Measurements from ENCODE around the gene ATAD2B.
"Not testable (repeated sequence)": the region's sequence is repeated elsewhere in the genome, so short reads cannot be mapped to it uniquely, and the experiment has no call there.

Gene ATAD2B

GRCh38 chr2:23952558-23952957, 25.6 kb upstream of the ATAD2B start:
- H4K8ac ChIP-seq (ENCODE audit: low read depth, low read length); H3K4me2 ChIP-seq (ENCODE audit: low read length): not testable (repeated sequence)

GRCh38 chr2:23947350-23947749, 20.4 kb upstream of the ATAD2B start:
- no peak overlapping the region for H4K12ac ChIP-seq (ENCODE audit: low read depth, low read length)
- no peak overlapping the region for H4K8ac ChIP-seq (ENCODE audit: low read depth, low read length)
- H3K79me1 ChIP-seq (ENCODE audit: low read length) = no peaks in the 10 kb centered on the region
- H3K79me2 ChIP-seq (ENCODE audit: control insufficient read depth, insufficient read depth, low read length, poor library complexity) = no peaks in the 10 kb centered on the region
- H3K36me3 ChIP-seq (ENCODE audit: control insufficient read depth in 1 of 2, insufficient read depth in 2 of 2, low read length in 2 of 2) = peaks cover 2 to 7% of the 10 kb centered on the region in 2 experiments
- H2BK5ac ChIP-seq (ENCODE audit: low read depth, low read length, poor library complexity) = no peak overlapping the region
- no peak overlapping the region for H3K4me3 ChIP-seq (ENCODE audit: low read depth, low read length)
- no peaks in the 10 kb centered on the region for H3K9me3 ChIP-seq (ENCODE audit: insufficient read depth, low read depth, low read length)
- H2AFZ ChIP-seq (ENCODE audit: insufficient read depth, low read length, poor library complexity) = no peak overlapping the region
- H3K4ac ChIP-seq (ENCODE audit: low read depth, low read length) = no peak overlapping the region
- no peak overlapping the region for H3K18ac ChIP-seq (ENCODE audit: low read length)
- no peak overlapping the region for H3K9ac ChIP-seq (ENCODE audit: low read length)
- H2BK12ac ChIP-seq (ENCODE audit: low read length) = no peak overlapping the region
- H4K91ac ChIP-seq (ENCODE audit: low read depth, low read length) = no peak overlapping the region
- no peak overlapping the region for H3K23ac ChIP-seq (ENCODE audit: low read length)
- no peaks in the 10 kb centered on the region for H3K27me3 ChIP-seq (ENCODE audit: insufficient read depth, low read length)
- peaks cover 0 to 5% of the 10 kb centered on the region in 2 experiments for H3K4me1 ChIP-seq (ENCODE audit: control insufficient read depth in 1 of 2, insufficient read depth in 2 of 2, low read length in 2 of 2)
- no peak overlapping the region for H3K14ac ChIP-seq (ENCODE audit: low read length)
- H2AK5ac ChIP-seq (ENCODE audit: low read length) = no peak overlapping the region
- no CpG with 5 or more reads among the region's 2 CpGs for WGBS (ENCODE audit: extremely low coverage, insufficient coverage, insufficient read length)
- no peak overlapping the region for H3K27ac ChIP-seq (ENCODE audit: low read depth, low read length)
- no peak overlapping the region for H3K4me2 ChIP-seq (ENCODE audit: low read length)
- H2BK120ac ChIP-seq (ENCODE audit: insufficient read depth, low read length, poor library complexity) = no peak overlapping the region
- no peak for DNase-seq

More at GRCh38 chr2:23952558-23952957, 25.6 kb upstream of the ATAD2B start:
- H3K4me1 ChIP-seq (ENCODE audit: control insufficient read depth in 1 of 2, insufficient read depth in 2 of 2, low read length in 2 of 2); H3K18ac ChIP-seq (ENCODE audit: low read length); H4K12ac ChIP-seq (ENCODE audit: low read depth, low read length); H3K14ac ChIP-seq (ENCODE audit: low read length); H3K27me3 ChIP-seq (ENCODE audit: insufficient read depth, low read length); H2AK5ac ChIP-seq (ENCODE audit: low read length); H3K27ac ChIP-seq (ENCODE audit: low read depth, low read length); H3K9ac ChIP-seq (ENCODE audit: low read length); H3K79me1 ChIP-seq (ENCODE audit: low read length); H2BK5ac ChIP-seq (ENCODE audit: low read depth, low read length, poor library complexity); H2AFZ ChIP-seq (ENCODE audit: insufficient read depth, low read length, poor library complexity); H4K91ac ChIP-seq (ENCODE audit: low read depth, low read length); H2BK12ac ChIP-seq (ENCODE audit: low read length); H3K9me3 ChIP-seq (ENCODE audit: insufficient read depth, low read depth, low read length); H3K4me3 ChIP-seq (ENCODE audit: low read depth, low read length); H3K23ac ChIP-seq (ENCODE audit: low read length); H3K36me3 ChIP-seq (ENCODE audit: control insufficient read depth in 1 of 2, insufficient read depth in 2 of 2, low read length in 2 of 2); DNase-seq; H3K79me2 ChIP-seq (ENCODE audit: control insufficient read depth, insufficient read depth, low read length, poor library complexity); H2BK120ac ChIP-seq (ENCODE audit: insufficient read depth, low read length, poor library complexity); H3K4ac ChIP-seq (ENCODE audit: low read depth, low read length): not testable (repeated sequence)
- WGBS (ENCODE audit: extremely low coverage, insufficient coverage, insufficient read length) = no CpG with 5 or more reads among the region's 3 CpGs

- Histone ChIP-seq H3K23ac (ENCODE audit: low read length) (no peak overlapping the region), H3K79me1 (ENCODE audit: low read length) (peaks cover 8% of the 10 kb centered on the region), H2BK5ac (ENCODE audit: low read depth, low read length, poor library complexity) (no peak overlapping the region), H3K9ac (ENCODE audit: low read length) (no peak overlapping the region), H4K8ac (ENCODE audit: low read depth, low read length) (no peak overlapping the region), H3K4me2 (ENCODE audit: low read length) (no peak overlapping the region), H3K4me3 (ENCODE audit: low read depth, low read length) (no peak overlapping the region), H4K12ac (ENCODE audit: low read depth, low read length) (no peak overlapping the region), H3K18ac (ENCODE audit: low read length) (no peak overlapping the region), H3K36me3 (ENCODE audit: control insufficient read depth in 1 of 2, insufficient read depth in 2 of 2, low read length in 2 of 2) (peaks cover 2 to 7% of the 10 kb centered on the region in 2 experiments), H2BK120ac (ENCODE audit: insufficient read depth, low read length, poor library complexity) (no peak overlapping the region), H2AK5ac (ENCODE audit: low read length) (no peak overlapping the region), H3K14ac (ENCODE audit: low read length) (no peak overlapping the region), H3K27me3 (ENCODE audit: insufficient read depth, low read length) (no peaks in the 10 kb centered on the region), H3K4me1 (ENCODE audit: control insufficient read depth in 1 of 2, insufficient read depth in 2 of 2, low read length in 2 of 2) (peaks cover 0 to 5% of the 10 kb centered on the region in 2 experiments), H2AFZ (ENCODE audit: insufficient read depth, low read length, poor library complexity) (no peak overlapping the region), H4K91ac (ENCODE audit: low read depth, low read length) (no peak overlapping the region), H2BK12ac (ENCODE audit: low read length) (no peak overlapping the region), H3K9me3 (ENCODE audit: insufficient read depth, low read depth, low read length) (no peaks in the 10 kb centered on the region), H3K27ac (ENCODE audit: low read depth, low read length) (no peak overlapping the region), H3K4ac (ENCODE audit: low read depth, low read length) (no peak overlapping the region), H3K79me2 (ENCODE audit: control insufficient read depth, insufficient read depth, low read length, poor library complexity) (peaks cover 8% of the 10 kb centered on the region)
- DNase-seq = no peak
These were observed 18.1 kb upstream of the ATAD2B start for GRCh38 chr2:23944976-23945375.

- Histone ChIP-seq H3K23ac (ENCODE audit: low read length) (no peak overlapping the region), H2BK120ac (ENCODE audit: insufficient read depth, low read length, poor library complexity) (no peak overlapping the region), H4K12ac (ENCODE audit: low read depth, low read length) (no peak overlapping the region), H3K18ac (ENCODE audit: low read length) (no peak overlapping the region), H3K79me1 (ENCODE audit: low read length) (peaks cover 8% of the 10 kb centered on the region), H3K27me3 (ENCODE audit: insufficient read depth, low read length) (no peaks in the 10 kb centered on the region), H4K8ac (ENCODE audit: low read depth, low read length) (no peak overlapping the region), H3K36me3 (ENCODE audit: control insufficient read depth in 1 of 2, insufficient read depth in 2 of 2, low read length in 2 of 2) (peaks cover 2 to 7% of the 10 kb centered on the region in 2 experiments), H3K9me3 (ENCODE audit: insufficient read depth, low read depth, low read length) (no peaks in the 10 kb centered on the region), H2AK5ac (ENCODE audit: low read length) (no peak overlapping the region), H2BK5ac (ENCODE audit: low read depth, low read length, poor library complexity) (no peak overlapping the region), H3K4me1 (ENCODE audit: control insufficient read depth in 1 of 2, insufficient read depth in 2 of 2, low read length in 2 of 2) (peaks cover 2 to 7% of the 10 kb centered on the region in 2 experiments), H3K9ac (ENCODE audit: low read length) (no peak overlapping the region), H3K4ac (ENCODE audit: low read depth, low read length) (peak overlapping the region; percentile 25), H2BK12ac (ENCODE audit: low read length) (no peak overlapping the region), H3K4me3 (ENCODE audit: low read depth, low read length) (no peak overlapping the region), H3K27ac (ENCODE audit: low read depth, low read length) (no peak overlapping the region), H3K79me2 (ENCODE audit: control insufficient read depth, insufficient read depth, low read length, poor library complexity) (peaks cover 8% of the 10 kb centered on the region), H4K91ac (ENCODE audit: low read depth, low read length) (no peak overlapping the region), H2AFZ (ENCODE audit: insufficient read depth, low read length, poor library complexity) (no peak overlapping the region), H3K4me2 (ENCODE audit: low read length) (no peak overlapping the region), H3K14ac (ENCODE audit: low read length) (no peak overlapping the region)
- no CpG with 5 or more reads among the region's 1 CpG for WGBS (ENCODE audit: extremely low coverage, insufficient coverage, insufficient read length)
- no peak for DNase-seq
These were observed 17.6 kb upstream of the ATAD2B start for GRCh38 chr2:23944527-23944926.
